ENCODE data around the gene CDC42EP5. TPM values are rescaled to one million over a fixed set of nuclear protein-coding genes. Genes with fewer than 3 reads are reported as not detected.

CDC42EP5 gene
- polyA plus RNA-seq, 1 of the 3 experiments (the other 2 are of a cell fraction): 13.5 TPM

- H3K4me1 ChIP-seq (ENCODE audit: control insufficient read depth in 1 of 2, insufficient read depth in 2 of 2, low read depth in 1 of 2, low read length in 1 of 2): peaks cover 10 to 15% of the 10 kb centered on the region in 2 experiments; a peak in 2 of 4 replicates
- no peak for TF ChIP-seq RCOR1 (IDR thresholded peaks at IDR 0.05; ENCODE audit: low read length)
- no peak for TF ChIP-seq ZBTB33 (IDR thresholded peaks at IDR 0.05; ENCODE audit: borderline replicate concordance, low read depth)
- no peak for TF ChIP-seq GABPA (IDR thresholded peaks at IDR 0.05; ENCODE audit: low read depth)
- no peak for TF ChIP-seq USF2 (IDR thresholded peaks at IDR 0.05; ENCODE audit: borderline replicate concordance, low read depth, low read length)
- no peak for TF ChIP-seq RXRA (IDR thresholded peaks at IDR 0.05; ENCODE audit: borderline replicate concordance, low read depth)
- TF ChIP-seq YY1 (IDR thresholded peaks at IDR 0.05; ENCODE audit: low read depth): no peak
- TF ChIP-seq SMC3 (IDR thresholded peaks at IDR 0.05; ENCODE audit: low read depth, low read length): no peak
- no peak for TF ChIP-seq NRF1 (IDR thresholded peaks at IDR 0.05; ENCODE audit: low read depth, low read length)
- TF ChIP-seq GATA2 (CRISPR knock-in tag; IDR thresholded peaks at IDR 0.05): no peak
- TF ChIP-seq FOXM1 (IDR thresholded peaks at IDR 0.05; ENCODE audit: low read depth): no peak
- TF ChIP-seq TAF1 (IDR thresholded peaks at IDR 0.05; ENCODE audit: borderline replicate concordance, low read depth, low read length): no peak
- TF ChIP-seq MXI1 (IDR thresholded peaks at IDR 0.05; ENCODE audit: low read depth, low read length): no peak
- TF ChIP-seq PBX3 (IDR thresholded peaks at IDR 0.05): no peak
- no peak for TF ChIP-seq MAX (IDR thresholded peaks at IDR 0.05; ENCODE audit: low read depth)
- no peak overlapping the region for H3K27ac ChIP-seq (ENCODE audit: low read depth in 2 of 2, low read length in 1 of 2)
- no peaks in the 10 kb centered on the region for H3K27me3 ChIP-seq (ENCODE audit: insufficient read depth)
- no peak overlapping the region for H2AFZ ChIP-seq (ENCODE audit: low read depth)
- H3K4me3 ChIP-seq (ENCODE audit: low read depth in 2 of 2, low read length in 1 of 2): no peak overlapping the region
- WGBS (ENCODE audit: low lambda C conversion rate): 95% methylated on average over 14 of the region's 31 CpGs
- no peak overlapping the region for H3K9ac ChIP-seq
- no peak overlapping the region for H3K4me2 ChIP-seq
- H4K20me1 ChIP-seq (ENCODE audit: insufficient read depth): peaks cover 78% of the 10 kb centered on the region
- H3K36me3 ChIP-seq (replicated peaks in 1 of 2; ENCODE audit: control insufficient read depth in 1 of 2, insufficient read depth in 2 of 2, low read length in 1 of 2): peaks cover 46 to 75% of the 10 kb centered on the region in 2 experiments
- ChIA-PET POLR2A (interaction anchor here (1.3 kb wide), 2 partner anchors 9 to 32 kb away, joined by 4 read pairs; partner anchors contain the start of gene LENG9), CTCF (interaction anchor here (2.5 kb wide), 1 partner anchor 27 kb away, joined by 7 read pairs; no protein-coding TSS in a partner anchor)
- no peaks in the 10 kb centered on the region for H3K9me2 ChIP-seq
- no peak for DNase-seq
- H3K9me3 ChIP-seq: no peaks in the 10 kb centered on the region
- H3K79me2 ChIP-seq (ENCODE audit: insufficient read depth): peaks cover 62% of the 10 kb centered on the region
- H3F3A ChIP-seq (replicated peaks; ENCODE audit: insufficient read depth): peaks cover 4% of the 10 kb centered on the region
These were observed 18.9 kb downstream of the CDC42EP5 start for GRCh38 chr19:54453921-54454780.
